H1 (cell line): ENCODE data around the gene SND1. TPM values are rescaled to one million over a fixed set of nuclear protein-coding genes. Genes with fewer than 3 reads are reported as not detected.

Source experiments
- CTCF ChIP-seq, 3 experiments: IDR thresholded peaks; 1 replicate in 2 of 3; 2 replicates in 1 of 3; pipeline versions ENCODE4 v1.5.1 to v1.6.1; 2011; ENCODE audit warnings: low read length in 3 of 3, mild to moderate bottlenecking in 3 of 3, inconsistent platforms in 2 of 3, low read depth in 1 of 3, moderate library complexity in 1 of 3; ENCODE audit not compliant: insufficient read depth in 1 of 3; ENCODE audit errors: control extremely low read depth in 1 of 3
- polyA plus RNA-seq, 7 experiments: library from polyadenylated mRNA; depleted of rRNA in 3 of 7; stranded (reverse) in 5 of 7; unstranded in 2 of 7; fragments of >200 nt in 5 of 7; fragments of 200-250 nt in 2 of 7; gene quantifications; 1 replicate in 5 of 7; 2 replicates in 1 of 7; 4 replicates in 1 of 7; pipeline versions ENCODE4 v1.2.1 to v1.2.3, GENCODE V29; 2011 to 2013; ENCODE audit warnings: missing spikeins in 2 of 7, mixed read lengths in 2 of 7
- total RNA-seq: library from RNA; stranded (reverse); fragmentation: NEBNext Ultra II Directional; extraction: Animal tissue kit (Norgen Biotek cat#: 25700); gene quantifications from 2 replicates; pipeline ENCODE4 v1.2.1, GENCODE V29; 2021

SND1 gene
- total and polyA plus RNA-seq, 2 of the 8 experiments (the other 6 are each of a cell fraction or from before 2014, with no cell fraction given), result 122 to 290 TPM

- no peak for TF ChIP-seq CTCF (IDR thresholded peaks at IDR 0.05; ENCODE audit: control extremely low read depth in 1 of 3, insufficient read depth in 1 of 3, low read depth in 1 of 3, low read length in 3 of 3)
Measured at GRCh38 chr7:128024151-128024550, 372.2 kb downstream of the SND1 start (continued).
